ENCODE results near the gene DHX8.

DNA sequence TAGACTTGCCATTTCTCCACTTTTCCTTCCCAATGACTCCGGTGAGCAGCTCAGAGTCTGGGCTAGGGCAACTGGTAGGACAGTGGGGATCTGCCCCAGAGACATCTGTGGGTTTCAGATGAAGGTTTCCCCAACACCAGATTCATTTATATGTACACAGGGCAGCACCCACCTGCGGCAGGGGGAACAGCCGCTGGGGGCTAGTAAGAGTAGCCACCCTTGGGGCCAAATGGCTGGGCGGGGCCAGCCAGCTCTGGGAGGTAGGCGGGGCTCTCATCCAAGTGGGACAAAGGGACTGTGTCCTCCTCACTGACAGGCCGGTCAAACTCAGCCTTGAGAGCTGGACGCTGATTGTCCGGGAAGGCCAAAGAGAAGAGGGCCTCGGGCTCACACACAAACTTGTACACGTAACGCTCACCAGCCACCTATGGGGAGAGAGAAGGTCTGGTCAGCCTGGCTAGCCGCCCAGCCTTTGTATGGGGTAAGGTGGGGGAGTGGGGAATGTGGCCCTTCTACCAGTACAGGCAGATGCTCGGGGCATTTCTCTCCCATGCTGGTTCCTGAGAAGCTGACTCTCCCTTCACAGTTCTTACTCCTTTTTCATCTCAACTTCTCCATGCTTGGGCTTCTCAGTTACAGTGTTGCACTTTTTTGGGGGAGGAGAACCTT, 44.7 kb downstream of the DHX8 start:
- TF ChIP-seq CTCF (IDR thresholded peaks at IDR 0.05; ENCODE audit: low read depth, low read length, poor library complexity, severe bottlenecking): no peak
- TF ChIP-seq EZH2phosphoT487 (IDR thresholded peaks at IDR 0.05; ENCODE audit: borderline replicate concordance, low read length): no peak
